ENCODE results near the gene SFMBT2. TPM values are rescaled to one million over a fixed set of nuclear protein-coding genes. Genes with fewer than 3 reads are reported as not detected.

Gene SFMBT2
- polyA plus RNA-seq, 1 experiment = 0.06 TPM

DNA sequence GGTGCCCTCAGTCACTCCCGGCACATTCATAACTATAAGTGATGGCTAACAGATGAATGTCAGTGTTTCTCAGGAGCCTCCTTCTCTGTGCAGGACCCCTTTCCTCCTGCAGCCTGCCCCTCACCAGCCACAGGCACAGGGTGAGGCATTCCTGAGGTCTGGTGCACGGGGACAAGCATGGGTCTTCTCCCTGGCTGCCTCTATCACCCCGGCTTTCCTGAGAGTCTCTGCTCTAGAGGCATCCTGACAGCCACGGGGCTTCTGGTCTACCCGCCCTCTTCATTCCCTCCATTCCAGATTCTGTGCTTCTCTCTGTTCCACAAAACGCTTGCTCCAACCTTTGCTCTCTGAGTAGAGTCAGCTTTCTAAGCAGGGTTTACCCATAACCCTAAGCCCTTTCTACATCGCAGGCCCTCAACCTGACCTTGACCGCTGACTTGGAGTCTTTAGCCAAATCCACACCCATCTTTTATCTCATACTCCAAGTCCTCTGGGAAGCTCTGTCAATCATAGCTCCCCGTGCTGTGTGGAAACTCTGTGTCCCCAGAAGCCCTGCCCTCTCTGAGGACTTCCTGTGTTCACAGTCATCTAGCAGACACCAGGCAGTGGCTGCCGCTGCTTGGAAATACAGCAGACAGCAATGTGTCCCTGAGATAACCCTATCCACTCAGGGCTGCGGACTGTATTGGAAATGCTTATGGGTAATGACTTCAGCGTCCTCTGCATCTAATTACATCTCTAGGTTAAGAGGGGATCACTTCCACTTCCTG, 159.0 kb downstream of the SFMBT2 start:
- no peak for TF ChIP-seq CTCF (IDR thresholded peaks at IDR 0.05; ENCODE audit: insufficient read depth, low read depth, low read length)
- CTCF ChIA-PET = no interaction called here
- no peak overlapping the region for H3K4me3 ChIP-seq (ENCODE audit: low read depth, low read length)
- POLR2A ChIA-PET = no interaction called here
- no peaks in the 10 kb centered on the region for H3K36me3 ChIP-seq (ENCODE audit: control insufficient read depth, insufficient read depth, low read length)
- no peaks in the 10 kb centered on the region for H3K27me3 ChIP-seq (ENCODE audit: control insufficient read depth, insufficient read depth, low read length)
- DNase-seq (ENCODE audit: low read depth) = no peak

GRCh38 chr10:7250236-7250635, 160.6 kb downstream of the SFMBT2 start:
- Histone ChIP-seq H3K36me3 (ENCODE audit: control insufficient read depth, insufficient read depth, low read length) (no peaks in the 10 kb centered on the region), H3K27me3 (ENCODE audit: control insufficient read depth, insufficient read depth, low read length) (no peaks in the 10 kb centered on the region), H3K4me3 (ENCODE audit: low read depth, low read length) (no peak overlapping the region)
- ChIA-PET CTCF (no interaction called here), POLR2A (no interaction called here)
- no peak for DNase-seq (ENCODE audit: low read depth)
- no peak for TF ChIP-seq CTCF (IDR thresholded peaks at IDR 0.05; ENCODE audit: insufficient read depth, low read depth, low read length)

- Histone ChIP-seq H3K27me3 (ENCODE audit: control insufficient read depth, insufficient read depth, low read length) (no peaks in the 10 kb centered on the region), H3K4me3 (ENCODE audit: low read depth, low read length) (no peak overlapping the region), H3K36me3 (ENCODE audit: control insufficient read depth, insufficient read depth, low read length) (no peaks in the 10 kb centered on the region)
- TF ChIP-seq CTCF (IDR thresholded peaks at IDR 0.05; ENCODE audit: insufficient read depth, low read depth, low read length) = no peak
- POLR2A ChIA-PET = no interaction called here
- CTCF ChIA-PET = no interaction called here
- DNase-seq (ENCODE audit: low read depth) = no peak
Observed at GRCh38 chr10:7248585-7249164, 162.2 kb downstream of the SFMBT2 start.

- CTCF ChIA-PET = no interaction called here
- no peaks in the 10 kb centered on the region for H3K36me3 ChIP-seq (ENCODE audit: control insufficient read depth, insufficient read depth, low read length)
- POLR2A ChIA-PET = no interaction called here
- DNase-seq (ENCODE audit: low read depth) = no peak
- TF ChIP-seq CTCF (IDR thresholded peaks at IDR 0.05; ENCODE audit: insufficient read depth, low read depth, low read length) = no peak
- no peaks in the 10 kb centered on the region for H3K27me3 ChIP-seq (ENCODE audit: control insufficient read depth, insufficient read depth, low read length)
- H3K4me3 ChIP-seq (ENCODE audit: low read depth, low read length) = no peak overlapping the region
Observed at GRCh38 chr10:7248148-7248547, 162.7 kb downstream of the SFMBT2 start.

DNA sequence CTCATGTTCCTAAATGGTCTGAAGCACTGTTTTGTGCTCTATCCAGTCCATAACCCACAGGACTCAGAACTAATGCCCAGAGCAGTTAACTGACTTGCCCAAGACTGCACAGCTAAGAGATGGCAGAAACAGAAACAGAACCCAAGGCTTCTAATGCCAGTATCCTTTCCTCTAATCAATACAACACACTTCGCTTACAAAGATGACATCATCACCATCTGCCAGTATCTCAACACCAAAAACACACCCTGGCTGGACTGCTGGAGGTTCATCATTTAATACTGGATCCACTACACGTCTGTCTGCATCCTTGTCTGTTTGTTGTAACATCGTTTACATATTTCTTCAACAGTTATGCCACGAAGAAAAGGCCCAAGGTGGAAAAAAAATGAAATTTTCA, 165.3 kb downstream of the SFMBT2 start:
- Histone ChIP-seq H3K4me3 (ENCODE audit: low read depth, low read length) (no peak overlapping the region), H3K36me3 (ENCODE audit: control insufficient read depth, insufficient read depth, low read length) (no peaks in the 10 kb centered on the region), H3K27me3 (ENCODE audit: control insufficient read depth, insufficient read depth, low read length) (no peaks in the 10 kb centered on the region)
- TF ChIP-seq CTCF (IDR thresholded peaks at IDR 0.05; ENCODE audit: insufficient read depth, low read depth, low read length) = no peak
- ChIA-PET CTCF (no interaction called here), POLR2A (no interaction called here)
- DNase-seq (ENCODE audit: low read depth) = no peak
